Coronary artery (tissue), 2 donors: ENCODE measurements around the gene TMA7.

Experiments
- DNase-seq: peaks from one replicate; pipeline ENCODE4 v3.0.0-alpha.2; 2017; ENCODE audit warnings: low spot score
- H3K27ac ChIP-seq, 2 donors: fragments of 200-600 bp; sonication (generic); one replicate each; pipeline ENCODE4 v1.5.1; 2016 to 2019
- H3K4me3 ChIP-seq: fragments of 200-600 bp; sonication (generic); 2 replicates; pipeline ENCODE4 v1.5.1; 2016; ENCODE audit warnings: mild to moderate bottlenecking, moderate library complexity
- TF ChIP-seq, protein P1 (sequence below): fragments of 200-600 bp; sonication (generic); IDR thresholded peaks from one replicate; pipeline ENCODE4 v1.5.1; 2019; ENCODE audit warnings: antibody characterized with exemption

TMA7 gene

DNA sequence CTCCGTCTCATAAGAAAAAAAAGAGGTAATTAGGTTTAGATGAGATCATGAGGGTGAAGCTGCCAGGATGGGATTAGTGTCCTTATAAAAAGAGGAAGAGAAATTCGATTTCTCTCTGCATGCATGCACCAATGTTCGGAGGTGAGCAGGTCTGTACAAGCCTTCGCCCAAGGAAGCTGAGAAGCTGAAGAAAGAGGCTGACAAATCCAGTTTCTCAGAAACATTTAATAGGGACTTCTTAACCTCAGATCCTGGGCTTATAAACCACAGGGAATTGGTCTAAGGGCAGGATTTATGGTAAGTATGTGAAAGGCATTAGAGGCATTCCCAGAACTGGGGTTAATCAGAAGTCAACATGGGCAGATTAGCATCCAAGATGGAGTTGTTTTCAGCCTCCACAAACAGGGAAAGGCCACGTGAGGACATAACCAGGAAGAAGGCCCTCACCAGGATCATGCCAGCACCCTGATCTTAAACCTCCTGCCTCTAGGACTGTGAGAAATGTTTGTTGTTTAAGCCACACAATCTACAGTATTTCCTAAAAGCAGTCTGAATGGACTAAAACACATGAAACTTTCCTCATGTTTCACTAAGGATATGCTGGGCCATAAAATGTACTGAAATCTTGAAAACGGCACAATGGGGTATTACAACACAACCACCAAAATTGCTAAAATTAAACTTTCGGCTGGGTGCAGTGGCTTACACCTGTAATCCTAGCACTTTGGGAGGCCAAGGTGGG is 52.6 kb downstream of the TMA7 start:
- H3K4me3 ChIP-seq, result no peak overlapping the region
- TF ChIP-seq, protein P1, sequence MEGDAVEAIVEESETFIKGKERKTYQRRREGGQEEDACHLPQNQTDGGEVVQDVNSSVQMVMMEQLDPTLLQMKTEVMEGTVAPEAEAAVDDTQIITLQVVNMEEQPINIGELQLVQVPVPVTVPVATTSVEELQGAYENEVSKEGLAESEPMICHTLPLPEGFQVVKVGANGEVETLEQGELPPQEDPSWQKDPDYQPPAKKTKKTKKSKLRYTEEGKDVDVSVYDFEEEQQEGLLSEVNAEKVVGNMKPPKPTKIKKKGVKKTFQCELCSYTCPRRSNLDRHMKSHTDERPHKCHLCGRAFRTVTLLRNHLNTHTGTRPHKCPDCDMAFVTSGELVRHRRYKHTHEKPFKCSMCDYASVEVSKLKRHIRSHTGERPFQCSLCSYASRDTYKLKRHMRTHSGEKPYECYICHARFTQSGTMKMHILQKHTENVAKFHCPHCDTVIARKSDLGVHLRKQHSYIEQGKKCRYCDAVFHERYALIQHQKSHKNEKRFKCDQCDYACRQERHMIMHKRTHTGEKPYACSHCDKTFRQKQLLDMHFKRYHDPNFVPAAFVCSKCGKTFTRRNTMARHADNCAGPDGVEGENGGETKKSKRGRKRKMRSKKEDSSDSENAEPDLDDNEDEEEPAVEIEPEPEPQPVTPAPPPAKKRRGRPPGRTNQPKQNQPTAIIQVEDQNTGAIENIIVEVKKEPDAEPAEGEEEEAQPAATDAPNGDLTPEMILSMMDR, result no peak
- no peak overlapping the region for H3K27ac ChIP-seq
- no peak for DNase-seq

DNA sequence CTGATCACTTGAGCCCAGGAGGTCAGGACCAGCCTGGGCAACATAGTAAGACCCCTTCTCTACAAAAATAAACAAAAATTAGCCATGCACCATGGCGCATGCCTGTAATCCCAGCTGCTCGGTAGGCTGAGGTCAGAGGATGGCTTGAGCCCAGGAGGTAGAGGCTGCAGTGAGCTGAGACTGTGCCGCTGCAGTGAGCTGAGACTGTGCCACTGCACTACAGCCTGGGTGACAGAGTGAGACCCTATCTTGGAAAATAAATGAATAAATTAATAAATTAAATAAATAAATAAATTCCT is 53.1 kb downstream of the TMA7 start:
- no peak for DNase-seq
- TF ChIP-seq, protein P1, result no peak
- H3K4me3 ChIP-seq, result no peak overlapping the region
- no peak overlapping the region for H3K27ac ChIP-seq
